Stomach smooth muscle (tissue), 2 donors: ENCODE data around the gene XK.

ENCODE experiments used
- H3K27ac ChIP-seq: one replicate; pipeline ENCODE4 v1.7.0; 2013; ENCODE audit warnings: mild to moderate bottlenecking, low read length, inconsistent platforms
- H3K27me3 ChIP-seq, 2 donors: one replicate each; pipeline ENCODE4 v1.7.0; 2013; ENCODE audit warnings: low read length in 2 of 2; ENCODE audit not compliant: insufficient read depth in 2 of 2, control insufficient read depth in 1 of 2
- H3K36me3 ChIP-seq, 2 donors: one replicate each; pipeline ENCODE4 v1.7.0; 2013; ENCODE audit warnings: low read length in 2 of 2; ENCODE audit not compliant: control insufficient read depth in 2 of 2, insufficient read depth in 2 of 2
- H3K4me1 ChIP-seq: one replicate; pipeline ENCODE4 v1.7.0; 2013; ENCODE audit warnings: low read length; ENCODE audit not compliant: control insufficient read depth, insufficient read depth
- H3K4me3 ChIP-seq, 2 donors: one replicate each; pipeline ENCODE4 v1.7.0; 2013; ENCODE audit warnings: low read length in 2 of 2
- H3K9ac ChIP-seq, 2 donors: one replicate each; pipeline ENCODE4 v1.7.0; 2013; ENCODE audit warnings: low read length in 2 of 2, mild to moderate bottlenecking in 1 of 2
- H3K9me3 ChIP-seq, 2 donors: one replicate each; pipeline ENCODE4 v1.7.0; 2013; ENCODE audit warnings: low read length in 2 of 2; ENCODE audit not compliant: control insufficient read depth in 2 of 2
- donor health status: healthy.
- donor health status: Pancreatic carcinoma.

The XK gene

GRCh38 chrX:37714479-37714878 lies 28.9 kb downstream of the XK start:
- no peak overlapping the region for H3K9ac ChIP-seq
- H3K36me3 ChIP-seq = no peaks in the 10 kb centered on the region
- H3K27ac ChIP-seq = no peak overlapping the region
- H3K27me3 ChIP-seq = peaks cover 0 to 2% of the 10 kb centered on the region in 2 donors
- H3K4me1 ChIP-seq = no peaks in the 10 kb centered on the region
- no peaks in the 10 kb centered on the region for H3K9me3 ChIP-seq
- H3K4me3 ChIP-seq = no peak overlapping the region

GRCh38 chrX:37716602-37717001 lies 31.0 kb downstream of the XK start:
- Histone ChIP-seq H3K4me1 (no peaks in the 10 kb centered on the region), H3K9me3 (no peaks in the 10 kb centered on the region)

GRCh38 chrX:37717708-37718107 lies 32.1 kb downstream of the XK start:
- H3K4me3 ChIP-seq = no peak overlapping the region
- no peaks in the 10 kb centered on the region for H3K36me3 ChIP-seq
- no peaks in the 10 kb centered on the region for H3K27me3 ChIP-seq
- H3K9me3 ChIP-seq = no peaks in the 10 kb centered on the region
- H3K27ac ChIP-seq = no peak overlapping the region
- H3K9ac ChIP-seq = no peak overlapping the region
- no peaks in the 10 kb centered on the region for H3K4me1 ChIP-seq

More at GRCh38 chrX:37716602-37717001, 31.0 kb downstream of the XK start:
- H3K4me3 ChIP-seq = no peak overlapping the region
- H3K9ac ChIP-seq = no peak overlapping the region
- H3K27ac ChIP-seq = no peak overlapping the region
- no peaks in the 10 kb centered on the region for H3K27me3 ChIP-seq
- no peaks in the 10 kb centered on the region for H3K36me3 ChIP-seq

GRCh38 chrX:37722595-37722994 lies 37.0 kb downstream of the XK start:
- no peaks in the 10 kb centered on the region for H3K4me1 ChIP-seq
- H3K36me3 ChIP-seq = no peaks in the 10 kb centered on the region
- H3K27ac ChIP-seq = no peak overlapping the region
- H3K27me3 ChIP-seq = peaks cover 0 to 2% of the 10 kb centered on the region in 2 donors
- no peak overlapping the region for H3K4me3 ChIP-seq
- no peak overlapping the region for H3K9ac ChIP-seq
- no peaks in the 10 kb centered on the region for H3K9me3 ChIP-seq

- H3K27me3 ChIP-seq = peaks cover 0 to 2% of the 10 kb centered on the region in 2 donors
- H3K9ac ChIP-seq = no peak overlapping the region
- H3K4me3 ChIP-seq = no peak overlapping the region
- H3K4me1 ChIP-seq = no peaks in the 10 kb centered on the region
- H3K9me3 ChIP-seq = no peaks in the 10 kb centered on the region
- H3K27ac ChIP-seq = no peak overlapping the region
- H3K36me3 ChIP-seq = no peaks in the 10 kb centered on the region
Observed at GRCh38 chrX:37726346-37726745, 40.8 kb downstream of the XK start.

- Histone ChIP-seq H3K4me3 (no peak overlapping the region), H3K27ac (no peak overlapping the region)
Observed at GRCh38 chrX:37745354-37745753, 59.8 kb downstream of the XK start.

GRCh38 chrX:37745835-37746217 lies 60.2 kb downstream of the XK start:
- H3K27ac ChIP-seq = no peak overlapping the region
- no peak overlapping the region for H3K9ac ChIP-seq
- H3K27me3 ChIP-seq = peaks cover 0 to 5% of the 10 kb centered on the region in 2 donors
- no peak overlapping the region for H3K4me3 ChIP-seq
- no peaks in the 10 kb centered on the region for H3K4me1 ChIP-seq
- H3K9me3 ChIP-seq = no peaks in the 10 kb centered on the region
- H3K36me3 ChIP-seq = no peaks in the 10 kb centered on the region

More at GRCh38 chrX:37745354-37745753, 59.8 kb downstream of the XK start:
- Histone ChIP-seq H3K9me3 (no peaks in the 10 kb centered on the region), H3K9ac (no peak overlapping the region), H3K36me3 (no peaks in the 10 kb centered on the region), H3K27me3 (peaks cover 0 to 5% of the 10 kb centered on the region in 2 donors), H3K4me1 (no peaks in the 10 kb centered on the region)

GRCh38 chrX:37746218-37746941 lies 60.8 kb downstream of the XK start:
- no peak overlapping the region for H3K27ac ChIP-seq
- no peak overlapping the region for H3K9ac ChIP-seq
- no peaks in the 10 kb centered on the region for H3K36me3 ChIP-seq
- H3K27me3 ChIP-seq = peaks cover 0 to 5% of the 10 kb centered on the region in 2 donors
- H3K4me1 ChIP-seq = no peaks in the 10 kb centered on the region
- H3K9me3 ChIP-seq = no peaks in the 10 kb centered on the region
- no peak overlapping the region for H3K4me3 ChIP-seq

- H3K27ac ChIP-seq = no peak overlapping the region
- peaks cover 0 to 5% of the 10 kb centered on the region in 2 donors for H3K27me3 ChIP-seq
Observed at GRCh38 chrX:37746951-37747350, 61.4 kb downstream of the XK start.

GRCh38 chrX:37752281-37752680 lies 66.7 kb downstream of the XK start:
- Histone ChIP-seq H3K9ac (no peak overlapping the region), H3K9me3 (no peaks in the 10 kb centered on the region), H3K4me1 (no peaks in the 10 kb centered on the region), H3K27me3 (no peaks in the 10 kb centered on the region), H3K36me3 (no peaks in the 10 kb centered on the region), H3K27ac (no peak overlapping the region), H3K4me3 (no peak overlapping the region)

More at GRCh38 chrX:37746951-37747350, 61.4 kb downstream of the XK start:
- no peaks in the 10 kb centered on the region for H3K9me3 ChIP-seq
- H3K4me1 ChIP-seq = no peaks in the 10 kb centered on the region
- no peaks in the 10 kb centered on the region for H3K36me3 ChIP-seq
- no peak overlapping the region for H3K9ac ChIP-seq
- H3K4me3 ChIP-seq = no peak overlapping the region

GRCh38 chrX:37752936-37753335 lies 67.3 kb downstream of the XK start:
- Histone ChIP-seq H3K4me1 (no peaks in the 10 kb centered on the region), H3K9me3 (no peaks in the 10 kb centered on the region), H3K36me3 (no peaks in the 10 kb centered on the region), H3K27me3 (no peaks in the 10 kb centered on the region), H3K9ac (no peak overlapping the region), H3K4me3 (no peak overlapping the region), H3K27ac (no peak overlapping the region)
